Peyer's patch (tissue), 4 donors: ENCODE results near the gene KLHL40.

Experiments
- POLR2A ChIP-seq, 2 donors: fragments of 450-650 bp; IDR thresholded peaks; one replicate each; pipeline ENCODE4 v1.5.1; 2017; ENCODE audit warnings: antibody characterized with exemption in 2 of 2, mild to moderate bottlenecking in 2 of 2, moderate library complexity in 2 of 2
- TF ChIP-seq, protein P1 (sequence below), 6 experiments: fragments of 450-650 bp in 4 of 6; fragments of 200-600 bp in 2 of 6; sonication (generic) in 1 of 6; IDR thresholded peaks; one replicate each; pipeline ENCODE4 v1.5.1; 2017 to 2019; ENCODE audit warnings: antibody characterized with exemption in 6 of 6, mild to moderate bottlenecking in 3 of 6, moderate library complexity in 1 of 6

DNA sequence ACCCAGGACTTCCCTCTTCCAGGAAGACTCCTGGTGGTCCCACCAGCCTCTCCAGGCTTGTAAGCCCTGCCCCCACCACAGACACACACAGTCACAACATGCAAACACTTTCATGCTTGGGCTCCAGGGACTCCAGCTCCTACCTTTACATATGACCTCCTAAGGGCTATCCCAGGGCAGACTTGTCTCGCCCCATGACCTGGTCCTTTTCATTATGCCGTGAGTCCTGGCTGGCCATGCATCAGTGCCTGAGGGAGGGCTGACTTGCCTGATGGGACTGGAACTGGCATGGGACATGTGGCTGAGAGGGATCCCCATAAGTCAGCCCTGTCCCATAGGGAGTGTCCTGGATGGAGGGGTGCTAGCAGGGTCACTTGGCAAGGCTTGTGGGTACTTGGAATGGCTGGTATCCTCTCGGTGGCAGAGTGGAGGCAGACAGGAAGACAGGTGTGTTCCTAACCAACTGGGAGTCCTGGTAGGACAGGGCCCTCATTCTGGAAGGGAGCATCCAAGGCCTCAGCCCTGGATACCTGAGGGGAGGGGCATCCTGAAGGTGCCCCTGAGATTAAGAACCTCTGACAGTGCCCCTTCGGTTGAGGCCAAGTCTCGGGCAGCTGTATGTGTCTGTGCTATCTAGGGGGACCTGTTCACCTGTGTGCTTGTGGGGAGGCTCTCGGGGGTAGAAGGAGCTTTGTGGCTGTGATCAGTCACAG, 17.8 kb downstream of the KLHL40 start:
- no peak for TF ChIP-seq POLR2A (IDR thresholded peaks at IDR 0.05)
- TF ChIP-seq, protein P1, sequence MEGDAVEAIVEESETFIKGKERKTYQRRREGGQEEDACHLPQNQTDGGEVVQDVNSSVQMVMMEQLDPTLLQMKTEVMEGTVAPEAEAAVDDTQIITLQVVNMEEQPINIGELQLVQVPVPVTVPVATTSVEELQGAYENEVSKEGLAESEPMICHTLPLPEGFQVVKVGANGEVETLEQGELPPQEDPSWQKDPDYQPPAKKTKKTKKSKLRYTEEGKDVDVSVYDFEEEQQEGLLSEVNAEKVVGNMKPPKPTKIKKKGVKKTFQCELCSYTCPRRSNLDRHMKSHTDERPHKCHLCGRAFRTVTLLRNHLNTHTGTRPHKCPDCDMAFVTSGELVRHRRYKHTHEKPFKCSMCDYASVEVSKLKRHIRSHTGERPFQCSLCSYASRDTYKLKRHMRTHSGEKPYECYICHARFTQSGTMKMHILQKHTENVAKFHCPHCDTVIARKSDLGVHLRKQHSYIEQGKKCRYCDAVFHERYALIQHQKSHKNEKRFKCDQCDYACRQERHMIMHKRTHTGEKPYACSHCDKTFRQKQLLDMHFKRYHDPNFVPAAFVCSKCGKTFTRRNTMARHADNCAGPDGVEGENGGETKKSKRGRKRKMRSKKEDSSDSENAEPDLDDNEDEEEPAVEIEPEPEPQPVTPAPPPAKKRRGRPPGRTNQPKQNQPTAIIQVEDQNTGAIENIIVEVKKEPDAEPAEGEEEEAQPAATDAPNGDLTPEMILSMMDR (IDR thresholded peaks at IDR 0.05): no peak
